Measurements from ENCODE around the gene OGFOD1.
"Not testable (repeated sequence)": the region's sequence is repeated elsewhere in the genome, so short reads cannot be mapped to it uniquely, and the experiment has no call there.

Gene OGFOD1

GRCh38 chr16:56483394-56483793, 32.0 kb downstream of the OGFOD1 start:
- no peaks in the 10 kb centered on the region for H3K9me3 Mint-ChIP-seq

GRCh38 chr16:56488035-56488434, 36.7 kb downstream of the OGFOD1 start:
- H3K9me3 Mint-ChIP-seq, result no peaks in the 10 kb centered on the region
- H3K27ac Mint-ChIP-seq, result peak overlapping the region in 1 of 3 experiments; percentile 18
- H3K4me3 Mint-ChIP-seq, result no peak overlapping the region
- TF ChIP-seq CTCF (IDR thresholded peaks at IDR 0.05; ENCODE audit: unreplicated experiment in 3 of 3), result no peak
- no peaks in the 10 kb centered on the region for H3K27me3 Mint-ChIP-seq (ENCODE audit: low read depth)
- no peaks in the 10 kb centered on the region for H3K4me1 Mint-ChIP-seq
- H3K36me3 Mint-ChIP-seq (ENCODE audit: low read depth), result peaks cover 40% of the 10 kb centered on the region

More at GRCh38 chr16:56483394-56483793, 32.0 kb downstream of the OGFOD1 start:
- TF ChIP-seq CTCF (IDR thresholded peaks at IDR 0.05; ENCODE audit: unreplicated experiment in 3 of 3), result no peak
- Mint-ChIP-seq H3K27me3 (ENCODE audit: low read depth) (no peaks in the 10 kb centered on the region), H3K27ac (no peak overlapping the region), H3K4me1 (peaks cover 4% of the 10 kb centered on the region), H3K4me3 (no peak overlapping the region), H3K36me3 (ENCODE audit: low read depth) (peaks cover 46% of the 10 kb centered on the region)

- not testable (repeated sequence) for H3K4me3 Mint-ChIP-seq; H3K4me1 Mint-ChIP-seq; H3K9me3 Mint-ChIP-seq; H3K27ac Mint-ChIP-seq; H3K27me3 Mint-ChIP-seq (ENCODE audit: low read depth)
- H3K36me3 Mint-ChIP-seq (ENCODE audit: low read depth), result peaks cover 46% of the 10 kb centered on the region
Measured at GRCh38 chr16:56488868-56489267, 37.5 kb downstream of the OGFOD1 start.

GRCh38 chr16:56491657-56492261, 40.4 kb downstream of the OGFOD1 start:
- TF ChIP-seq CTCF (IDR thresholded peaks at IDR 0.05; ENCODE audit: unreplicated experiment in 3 of 3), result no peak
- no peaks in the 10 kb centered on the region for H3K9me3 Mint-ChIP-seq
- H3K4me3 Mint-ChIP-seq, result no peak overlapping the region
- peaks cover 44% of the 10 kb centered on the region for H3K36me3 Mint-ChIP-seq (ENCODE audit: low read depth)
- no peaks in the 10 kb centered on the region for H3K27me3 Mint-ChIP-seq (ENCODE audit: low read depth)
- H3K27ac Mint-ChIP-seq, result no peak overlapping the region
- H3K4me1 Mint-ChIP-seq, result no peaks in the 10 kb centered on the region

- peaks cover 57% of the 10 kb centered on the region for H3K36me3 Mint-ChIP-seq (ENCODE audit: low read depth)
- H3K27me3 Mint-ChIP-seq (ENCODE audit: low read depth), result no peaks in the 10 kb centered on the region
- no peak overlapping the region for H3K4me3 Mint-ChIP-seq
- no peak overlapping the region for H3K27ac Mint-ChIP-seq
- TF ChIP-seq CTCF (IDR thresholded peaks at IDR 0.05; ENCODE audit: unreplicated experiment in 3 of 3), result no peak
- no peaks in the 10 kb centered on the region for H3K9me3 Mint-ChIP-seq
- H3K4me1 Mint-ChIP-seq, result no peaks in the 10 kb centered on the region
Measured at GRCh38 chr16:56493126-56493525, 41.8 kb downstream of the OGFOD1 start.

- no peaks in the 10 kb centered on the region for H3K4me1 Mint-ChIP-seq
Measured at GRCh38 chr16:56493815-56494214, 42.5 kb downstream of the OGFOD1 start.

More at GRCh38 chr16:56493815-56494214, 42.5 kb downstream of the OGFOD1 start:
- no peak overlapping the region for H3K27ac Mint-ChIP-seq
- no peak overlapping the region for H3K4me3 Mint-ChIP-seq
- H3K27me3 Mint-ChIP-seq (ENCODE audit: low read depth), result no peaks in the 10 kb centered on the region
- H3K9me3 Mint-ChIP-seq, result no peaks in the 10 kb centered on the region
- H3K36me3 Mint-ChIP-seq (ENCODE audit: low read depth), result peaks cover 64% of the 10 kb centered on the region
- TF ChIP-seq CTCF (IDR thresholded peaks at IDR 0.05; ENCODE audit: unreplicated experiment in 3 of 3), result no peak
